ENCODE data around the gene ZDHHC14.

GRCh38 chr6:157493576-157493975 is 112.6 kb downstream of the ZDHHC14 start:
- TF ChIP-seq CTCF (conservative IDR thresholded peaks at IDR 0.05; ENCODE audit: low read depth, low read length) (no peak), EZH2phosphoT487 (IDR thresholded peaks at IDR 0.05; ENCODE audit: borderline replicate concordance, low read length) (no peak), EZH2 (IDR thresholded peaks at IDR 0.05; ENCODE audit: low read length, unreplicated experiment) (no peak)

All from PC-3 (cell line).